Heart left ventricle (tissue), 13 donors: ENCODE measurements around the gene C12orf43.

Source experiments
- POLR2A ChIP-seq, 2 donors: fragments of 450-650 bp; IDR thresholded peaks; one replicate each; pipeline ENCODE4 v1.6.1; 2017; ENCODE audit warnings: antibody characterized with exemption in 2 of 2, mild to moderate bottlenecking in 2 of 2, moderate library complexity in 2 of 2
- TF ChIP-seq, protein P1 (sequence below), 12 donors: fragments of 200-600 bp; sonication (generic) in 4 of 12; IDR thresholded peaks; one replicate each; pipeline versions ENCODE4 v1.5.0 to v1.8.0; 2018 to 2022; ENCODE audit warnings: antibody characterized with exemption in 12 of 12, mild to moderate bottlenecking in 5 of 12
- donor health status: ischemic (EF 13 %, LVEDD 7.1; RV severe dilation, severe dysfunction).
- donor health status: DM: no; HTN: yes; CAD: no.
- donor health status: DM: no; HTN: no; CAD: no.
- donor health status: ischemic (EF 25% LVEDD 6.9; RV normal size, moderate dysfunction).
- donor health status: ischemic (EF 25% LVEDD 5.7; RV mildly dilated, moderate dysfunction).
- donor health status: ischemic (EF 35%, LVEDD 5.7; RV mildly dilated, moderate dysfunction).
- donor health status: nonischemic (EF 11% LVEDD 7.7; RV severe dilation, severe dysfunction).
- donor health status: DM: yes; HTN: yes; CAD: no.
- donor health status: PGD.
- donor health status: ischemic (EF 29% LVEDD 5.4; RV normal size, mild dysfunction).
- donor health status: nonischemic (EF 23%, LVEDD 6.1; RV moderate dilation, normal function).

DNA sequence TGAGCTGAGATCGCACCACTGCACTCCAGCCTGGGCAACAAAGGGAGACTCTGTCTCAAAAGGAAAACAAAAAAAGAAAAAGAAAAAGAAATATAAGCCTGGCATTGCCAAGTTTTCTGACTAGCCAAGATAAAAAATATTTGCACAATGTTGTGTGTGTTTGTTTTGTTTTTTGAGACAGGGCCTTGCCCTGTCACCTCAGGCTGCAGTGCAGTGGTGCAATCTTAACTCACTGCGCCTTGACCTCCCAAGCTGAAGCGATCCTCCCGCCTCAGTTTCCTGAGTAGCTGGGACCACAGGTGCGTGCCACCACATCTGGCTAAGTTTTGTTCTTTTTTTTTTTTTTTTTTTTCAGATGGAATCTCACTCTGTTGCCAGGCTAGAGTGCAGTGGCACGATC is 5.5 kb upstream of the C12orf43 start:
- TF ChIP-seq, protein P1, sequence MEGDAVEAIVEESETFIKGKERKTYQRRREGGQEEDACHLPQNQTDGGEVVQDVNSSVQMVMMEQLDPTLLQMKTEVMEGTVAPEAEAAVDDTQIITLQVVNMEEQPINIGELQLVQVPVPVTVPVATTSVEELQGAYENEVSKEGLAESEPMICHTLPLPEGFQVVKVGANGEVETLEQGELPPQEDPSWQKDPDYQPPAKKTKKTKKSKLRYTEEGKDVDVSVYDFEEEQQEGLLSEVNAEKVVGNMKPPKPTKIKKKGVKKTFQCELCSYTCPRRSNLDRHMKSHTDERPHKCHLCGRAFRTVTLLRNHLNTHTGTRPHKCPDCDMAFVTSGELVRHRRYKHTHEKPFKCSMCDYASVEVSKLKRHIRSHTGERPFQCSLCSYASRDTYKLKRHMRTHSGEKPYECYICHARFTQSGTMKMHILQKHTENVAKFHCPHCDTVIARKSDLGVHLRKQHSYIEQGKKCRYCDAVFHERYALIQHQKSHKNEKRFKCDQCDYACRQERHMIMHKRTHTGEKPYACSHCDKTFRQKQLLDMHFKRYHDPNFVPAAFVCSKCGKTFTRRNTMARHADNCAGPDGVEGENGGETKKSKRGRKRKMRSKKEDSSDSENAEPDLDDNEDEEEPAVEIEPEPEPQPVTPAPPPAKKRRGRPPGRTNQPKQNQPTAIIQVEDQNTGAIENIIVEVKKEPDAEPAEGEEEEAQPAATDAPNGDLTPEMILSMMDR (IDR thresholded peaks at IDR 0.05) = no peak
- TF ChIP-seq POLR2A (IDR thresholded peaks at IDR 0.05) = no peak
